Esophagus muscularis mucosa (tissue), 3 donors: ENCODE data around the gene OXCT1.

Experiments
- POLR2AphosphoS5 ChIP-seq, 2 donors: sonication (generic); formaldehyde crosslinking; IDR thresholded peaks; one replicate each; pipeline ENCODE4 v1.6.1; 2017; ENCODE audit warnings: antibody characterized with exemption in 2 of 2
- TF ChIP-seq, protein P1 (sequence below), 3 experiments: fragments of 200-600 bp in 2 of 3; fragments of 450-650 bp in 1 of 3; sonication (generic) in 2 of 3; IDR thresholded peaks; one replicate each; pipeline ENCODE4 v1.5.1; 2017 to 2019; ENCODE audit warnings: antibody characterized with exemption in 3 of 3, mild to moderate bottlenecking in 2 of 3, moderate library complexity in 1 of 3

DNA sequence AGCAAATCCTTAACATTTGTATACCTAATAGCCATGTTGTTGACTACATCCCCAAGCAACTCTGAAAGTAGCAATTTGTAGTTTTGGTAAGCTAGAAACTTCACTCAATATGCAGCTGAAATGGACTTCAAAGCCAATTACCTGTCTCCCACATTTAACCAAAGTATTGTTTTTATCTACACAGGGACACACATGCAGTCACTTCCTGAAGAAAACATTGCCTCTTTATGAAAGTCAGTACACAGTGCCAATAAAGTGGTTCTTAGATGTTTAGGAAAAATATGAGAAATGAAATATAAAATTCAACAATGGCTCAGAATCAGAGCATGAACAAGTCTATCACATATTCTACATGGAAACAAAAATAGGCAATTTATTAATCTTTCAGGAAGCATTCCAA, 49.2 kb downstream of the OXCT1 start:
- TF ChIP-seq, protein P1, sequence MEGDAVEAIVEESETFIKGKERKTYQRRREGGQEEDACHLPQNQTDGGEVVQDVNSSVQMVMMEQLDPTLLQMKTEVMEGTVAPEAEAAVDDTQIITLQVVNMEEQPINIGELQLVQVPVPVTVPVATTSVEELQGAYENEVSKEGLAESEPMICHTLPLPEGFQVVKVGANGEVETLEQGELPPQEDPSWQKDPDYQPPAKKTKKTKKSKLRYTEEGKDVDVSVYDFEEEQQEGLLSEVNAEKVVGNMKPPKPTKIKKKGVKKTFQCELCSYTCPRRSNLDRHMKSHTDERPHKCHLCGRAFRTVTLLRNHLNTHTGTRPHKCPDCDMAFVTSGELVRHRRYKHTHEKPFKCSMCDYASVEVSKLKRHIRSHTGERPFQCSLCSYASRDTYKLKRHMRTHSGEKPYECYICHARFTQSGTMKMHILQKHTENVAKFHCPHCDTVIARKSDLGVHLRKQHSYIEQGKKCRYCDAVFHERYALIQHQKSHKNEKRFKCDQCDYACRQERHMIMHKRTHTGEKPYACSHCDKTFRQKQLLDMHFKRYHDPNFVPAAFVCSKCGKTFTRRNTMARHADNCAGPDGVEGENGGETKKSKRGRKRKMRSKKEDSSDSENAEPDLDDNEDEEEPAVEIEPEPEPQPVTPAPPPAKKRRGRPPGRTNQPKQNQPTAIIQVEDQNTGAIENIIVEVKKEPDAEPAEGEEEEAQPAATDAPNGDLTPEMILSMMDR (IDR thresholded peaks at IDR 0.05): no peak
- no peak for TF ChIP-seq POLR2AphosphoS5 (IDR thresholded peaks at IDR 0.05)
